Activated gamma-delta T cell treated with anti-CD3 and anti-CD28 coated beads, Interleukin-2, amount 50 U/mL, for 16 hours (primary cell): Measurements from ENCODE around the gene TUBGCP2.

Experiments used
- DNase-seq: peaks from one replicate; pipeline ENCODE4 v3.0.0-alpha.2; 2020; ENCODE audit warnings: low read depth

The TUBGCP2 gene, protein sequence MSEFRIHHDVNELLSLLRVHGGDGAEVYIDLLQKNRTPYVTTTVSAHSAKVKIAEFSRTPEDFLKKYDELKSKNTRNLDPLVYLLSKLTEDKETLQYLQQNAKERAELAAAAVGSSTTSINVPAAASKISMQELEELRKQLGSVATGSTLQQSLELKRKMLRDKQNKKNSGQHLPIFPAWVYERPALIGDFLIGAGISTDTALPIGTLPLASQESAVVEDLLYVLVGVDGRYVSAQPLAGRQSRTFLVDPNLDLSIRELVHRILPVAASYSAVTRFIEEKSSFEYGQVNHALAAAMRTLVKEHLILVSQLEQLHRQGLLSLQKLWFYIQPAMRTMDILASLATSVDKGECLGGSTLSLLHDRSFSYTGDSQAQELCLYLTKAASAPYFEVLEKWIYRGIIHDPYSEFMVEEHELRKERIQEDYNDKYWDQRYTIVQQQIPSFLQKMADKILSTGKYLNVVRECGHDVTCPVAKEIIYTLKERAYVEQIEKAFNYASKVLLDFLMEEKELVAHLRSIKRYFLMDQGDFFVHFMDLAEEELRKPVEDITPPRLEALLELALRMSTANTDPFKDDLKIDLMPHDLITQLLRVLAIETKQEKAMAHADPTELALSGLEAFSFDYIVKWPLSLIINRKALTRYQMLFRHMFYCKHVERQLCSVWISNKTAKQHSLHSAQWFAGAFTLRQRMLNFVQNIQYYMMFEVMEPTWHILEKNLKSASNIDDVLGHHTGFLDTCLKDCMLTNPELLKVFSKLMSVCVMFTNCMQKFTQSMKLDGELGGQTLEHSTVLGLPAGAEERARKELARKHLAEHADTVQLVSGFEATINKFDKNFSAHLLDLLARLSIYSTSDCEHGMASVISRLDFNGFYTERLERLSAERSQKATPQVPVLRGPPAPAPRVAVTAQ

DNA sequence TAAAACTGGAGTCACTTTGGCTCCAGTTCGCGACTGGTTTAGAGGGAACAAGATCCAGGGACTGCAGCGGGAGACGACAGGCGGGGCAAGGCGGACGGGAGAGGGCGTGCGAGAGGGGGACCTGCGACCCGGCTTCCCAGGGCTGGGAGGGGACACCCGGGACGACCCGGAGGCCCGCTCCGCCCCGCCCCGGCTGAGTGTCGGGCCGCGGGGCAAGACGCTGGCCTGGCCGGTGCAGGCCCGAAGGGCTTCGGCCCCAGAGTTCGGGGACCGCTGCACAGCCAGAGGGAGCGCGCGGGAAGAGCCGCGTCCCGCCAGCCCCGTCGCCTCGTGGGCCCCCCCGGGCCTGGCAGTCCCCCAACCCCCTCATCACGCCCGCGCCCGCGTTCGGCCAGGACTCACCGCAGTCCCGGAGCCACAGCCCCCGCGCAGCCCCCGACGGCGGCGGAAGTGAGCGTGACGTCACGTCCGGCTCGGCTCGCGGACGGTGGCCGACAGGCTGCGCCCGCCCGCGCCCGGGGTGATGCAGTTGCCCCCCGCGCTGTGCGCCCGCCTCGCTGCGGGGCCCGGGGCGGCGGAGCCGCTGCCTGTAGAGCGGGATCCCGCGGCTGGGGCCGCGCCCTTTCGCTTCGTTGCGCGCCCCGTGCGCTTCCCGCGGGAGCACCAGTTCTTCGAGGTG, at the start of gene TUBGCP2, which contains the start of gene ZNF511:
TUBGCP2 (minus strand) TSS at position 452 of the 679 bp plus-strand sequence. CDS start 5,931 bp downstream, outside the sequence.
ZNF511 (plus strand) TSS at position 494 of the 679 bp plus-strand sequence; CDS start at position 524, 30 bp downstream.
- DNase-seq, result peak; percentile 85

- peak; percentile 48 for DNase-seq
These were observed 48.9 kb upstream of the TUBGCP2 start, which contains the start of gene FUOM for GRCh38 chr10:133357285-133358161. TSS of gene FUOM (minus strand) at chr10:133358019. CDS start at chr10:133358007, 12 bp downstream.

DNA sequence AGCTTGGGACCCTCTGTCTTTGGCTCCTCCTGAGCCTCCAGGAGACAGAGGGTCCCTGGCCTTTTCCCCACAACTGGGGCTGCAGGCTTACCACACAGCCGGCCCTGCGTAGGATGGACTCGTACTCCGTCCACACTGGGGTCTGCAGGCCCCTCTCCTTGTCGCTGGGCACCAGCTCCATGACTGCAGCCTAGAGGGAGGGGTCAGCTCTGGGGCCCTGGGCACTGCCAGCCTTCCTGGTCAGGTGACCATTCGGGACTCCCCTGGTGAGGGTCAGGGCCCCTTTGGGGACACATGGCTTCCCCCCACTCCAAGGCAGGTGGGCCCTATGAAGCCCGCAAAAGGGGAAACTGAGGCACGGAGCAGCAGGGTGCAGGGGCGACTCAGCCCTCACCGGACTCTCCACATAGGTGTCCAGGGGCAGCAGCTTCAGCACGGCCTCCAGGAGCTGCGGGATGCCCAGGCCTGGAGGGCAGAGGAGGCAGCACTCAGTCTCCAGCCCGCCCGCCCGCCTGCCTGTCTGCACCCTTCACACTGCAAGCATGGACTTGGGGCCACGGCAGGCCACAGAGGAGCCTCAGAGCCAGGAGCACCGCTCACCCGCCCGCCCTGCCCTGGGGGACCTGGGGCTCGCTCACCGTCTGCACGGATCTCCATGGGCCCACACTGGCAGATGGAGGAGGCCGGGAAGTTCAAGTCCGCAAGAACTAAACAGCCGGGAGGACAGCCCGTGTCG, 48.0 kb upstream of the TUBGCP2 start:
- no peak for DNase-seq

GRCh38 chr10:133355991-133356390, 47.3 kb upstream of the TUBGCP2 start:
- DNase-seq, result no peak

- DNase-seq, result no peak
These were observed 46.6 kb upstream of the TUBGCP2 start for GRCh38 chr10:133355266-133355665.

GRCh38 chr10:133354672-133355240, 46.1 kb upstream of the TUBGCP2 start:
- DNase-seq, result no peak

DNA sequence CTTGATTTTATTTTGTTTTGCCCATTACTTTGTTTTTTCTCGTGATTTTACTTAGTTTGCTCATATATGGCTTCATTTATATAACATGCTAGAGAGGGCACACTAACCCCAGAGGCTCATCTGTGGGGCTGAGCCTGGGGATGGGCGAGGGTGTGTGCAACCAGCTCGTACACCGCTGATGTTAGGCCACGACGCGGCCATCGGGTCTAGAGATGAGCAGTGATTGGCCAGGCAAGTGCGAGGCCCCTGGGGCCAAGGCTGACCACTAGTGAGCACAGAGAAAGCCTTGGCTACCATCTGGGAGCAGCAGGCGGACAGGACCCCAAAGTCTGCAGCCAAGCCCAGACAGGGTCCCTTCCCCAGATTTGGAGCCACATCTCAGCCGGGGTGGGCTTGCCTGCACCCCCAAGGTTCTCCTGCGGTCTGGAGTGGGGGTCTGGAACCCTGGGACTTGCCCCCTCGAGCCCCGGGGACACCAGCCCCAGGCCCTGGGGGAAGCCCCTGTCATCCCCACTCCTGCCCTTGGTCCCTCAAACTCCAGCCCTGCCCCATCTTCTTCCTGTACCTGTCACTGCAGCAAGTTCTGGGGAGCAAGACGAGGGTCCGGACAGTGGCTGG, 45.4 kb upstream of the TUBGCP2 start:
- no peak for DNase-seq

GRCh38 chr10:133353202-133353959, 44.7 kb upstream of the TUBGCP2 start:
- DNase-seq, result no peak

- DNase-seq, result no peak
These were observed 43.0 kb upstream of the TUBGCP2 start for GRCh38 chr10:133351408-133352318.

DNA sequence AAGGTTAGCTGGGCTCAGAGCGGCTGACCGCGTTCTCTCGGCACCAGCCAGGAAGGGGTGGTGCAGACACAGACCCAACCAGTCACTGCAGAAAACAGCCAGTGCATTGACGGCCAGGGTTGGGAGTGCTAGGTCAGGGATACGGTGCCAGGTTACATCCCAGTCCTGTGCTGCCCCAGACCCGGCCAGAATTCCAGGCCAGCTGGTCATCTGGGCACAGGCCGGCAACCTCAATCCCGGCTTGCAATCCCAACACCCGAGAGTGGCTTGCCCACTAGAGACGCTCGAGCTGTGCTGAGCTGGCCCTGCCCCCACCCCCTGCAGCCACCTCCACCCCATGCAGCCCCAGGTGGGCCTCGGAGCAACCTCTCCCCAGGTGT, 42.3 kb upstream of the TUBGCP2 start:
- no peak for DNase-seq

DNA sequence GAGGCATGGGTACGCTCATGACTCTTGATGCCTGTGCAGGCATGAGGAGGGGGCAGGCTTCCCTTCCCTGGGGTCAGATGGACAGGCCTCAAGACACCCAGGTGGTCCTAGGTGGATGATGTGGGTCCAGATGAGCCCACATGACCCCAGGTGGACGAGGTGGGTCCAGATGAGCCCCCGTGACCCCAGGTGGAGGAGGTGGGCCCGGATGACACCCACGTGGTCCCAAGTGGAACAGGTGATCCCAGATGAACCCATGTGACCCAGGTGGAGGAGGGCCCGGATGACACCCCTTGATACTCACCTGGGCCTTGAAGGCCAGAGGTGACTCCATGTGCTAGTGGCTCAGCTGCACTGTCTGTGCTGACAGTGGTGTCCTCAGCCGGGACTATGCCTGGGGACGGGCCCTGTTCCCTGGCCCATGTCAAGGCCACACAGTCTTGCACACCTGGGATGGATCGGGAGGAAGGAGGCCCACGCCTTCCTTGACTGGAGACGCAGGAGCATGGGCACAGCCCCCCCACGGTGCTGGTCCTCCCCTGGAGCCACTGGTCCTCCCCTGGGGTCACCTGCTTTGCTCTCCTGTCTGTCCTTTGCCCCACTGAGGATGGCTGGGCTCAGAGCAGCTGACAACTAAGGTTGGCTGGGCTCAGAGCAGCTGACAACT, 41.7 kb upstream of the TUBGCP2 start:
- no peak for DNase-seq

- no peak for DNase-seq
These were observed 40.9 kb upstream of the TUBGCP2 start for GRCh38 chr10:133349577-133350011.

DNA sequence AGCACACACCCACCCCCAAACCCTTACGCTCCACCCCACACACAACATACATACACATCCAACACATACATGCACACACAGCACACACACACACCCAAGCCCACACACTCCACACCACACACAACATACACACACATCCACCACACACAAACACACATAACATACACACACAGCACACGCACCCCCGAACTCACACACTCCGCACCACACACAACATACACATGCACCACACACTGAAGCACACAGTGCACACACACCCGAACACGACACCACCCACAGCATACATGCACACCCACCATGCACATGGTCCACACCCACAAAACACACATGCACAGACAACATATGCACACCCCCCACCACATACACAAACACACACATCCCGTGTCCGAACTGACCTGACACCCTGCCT, 40.5 kb upstream of the TUBGCP2 start:
- DNase-seq, result no peak

DNA sequence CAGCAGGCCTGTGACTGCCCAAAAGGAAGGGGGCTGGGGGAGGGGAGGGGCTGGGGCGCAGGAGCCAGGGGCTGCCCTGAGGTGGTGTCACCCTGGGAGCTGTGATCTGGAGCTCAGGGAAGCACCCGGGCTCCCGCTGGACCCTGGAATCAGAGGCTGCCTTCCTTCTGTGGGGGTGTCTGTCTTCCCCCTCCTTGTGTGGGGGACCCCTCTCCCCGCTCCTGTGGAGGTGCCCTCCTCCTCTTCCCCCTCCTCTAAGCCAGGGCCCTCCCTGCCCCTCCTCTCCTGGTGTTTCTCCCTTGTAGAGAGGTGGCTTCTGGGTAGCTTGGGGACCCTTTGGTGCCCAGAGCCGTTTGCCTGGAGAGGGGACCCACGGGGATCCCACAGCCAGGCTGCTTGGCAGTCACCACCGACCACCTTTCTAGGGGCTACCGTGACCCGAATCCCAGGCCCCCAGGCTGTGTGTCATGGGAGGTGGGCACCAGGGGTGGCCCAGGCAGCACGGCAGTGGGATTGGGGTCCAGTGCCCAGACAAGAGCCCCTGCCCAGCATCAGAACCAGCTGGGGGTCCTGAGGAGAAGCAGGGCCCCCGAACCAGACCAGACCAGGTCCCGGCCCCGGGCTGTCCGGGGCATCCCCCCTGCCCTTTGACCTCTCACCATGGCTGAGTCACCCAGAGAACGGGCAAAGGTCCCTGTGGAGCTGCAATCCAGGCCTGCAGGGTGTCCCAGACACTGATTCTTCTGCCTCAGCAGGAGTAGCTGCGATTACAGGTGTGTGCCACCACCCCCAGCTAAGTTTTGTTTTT, 39.2 kb upstream of the TUBGCP2 start:
- DNase-seq, result no peak

- DNase-seq, result no peak
These were observed 37.7 kb upstream of the TUBGCP2 start for GRCh38 chr10:133346413-133346812.

GRCh38 chr10:133344236-133344635, 35.6 kb upstream of the TUBGCP2 start:
- no peak for DNase-seq
